ENCODE results near the gene CLEC7A. TPM values are rescaled to one million over a fixed set of nuclear protein-coding genes. Genes with fewer than 3 reads are reported as not detected.

The CLEC7A gene
- total RNA-seq, 1 experiment from 2014 or later, result 0.40 TPM

DNA sequence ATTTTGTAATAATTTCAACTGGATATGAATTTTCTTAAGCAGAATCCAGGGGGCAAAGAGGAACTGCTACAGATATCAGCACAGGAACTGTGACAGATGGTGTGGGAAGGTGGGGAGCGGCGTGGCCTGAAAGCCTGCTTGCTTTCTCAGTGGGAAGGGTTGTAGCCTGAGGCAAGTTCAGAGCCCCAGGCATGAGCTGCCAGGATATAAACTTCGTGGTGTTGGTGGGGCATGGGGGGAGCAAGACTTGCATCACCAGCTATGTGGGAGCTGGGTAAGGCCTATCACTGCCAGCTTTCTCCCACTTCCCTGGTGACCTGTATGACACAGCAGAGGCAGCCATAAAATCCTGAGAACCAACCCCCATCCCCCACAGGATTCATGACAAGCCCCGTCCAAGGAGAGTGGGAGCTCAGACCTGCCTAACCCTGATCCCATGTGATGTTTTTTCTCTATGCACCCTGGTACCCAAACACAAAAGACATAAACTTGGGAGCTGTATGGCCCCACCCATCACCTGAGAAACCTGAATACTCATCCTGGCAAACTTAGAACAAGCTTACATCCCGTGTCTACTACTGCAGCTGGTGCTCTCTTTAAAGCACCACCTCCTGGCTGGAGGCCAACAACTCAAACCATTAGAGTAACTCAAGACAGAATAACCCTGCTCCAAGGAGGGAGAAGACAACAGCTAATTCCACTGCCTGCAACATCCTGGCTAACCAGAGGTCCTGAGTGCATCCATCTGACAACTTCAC is 47.7 kb downstream of the CLEC7A start:
- Histone ChIP-seq H3K9me3 (ENCODE audit: low read length) (no peaks in the 10 kb centered on the region), H3K4me3 (ENCODE audit: low read length) (no peak overlapping the region), H3K4me1 (ENCODE audit: insufficient read depth, low read length) (no peaks in the 10 kb centered on the region), H3K27ac (ENCODE audit: low read length) (no peak overlapping the region), H4K20me1 (ENCODE audit: low read length) (no peaks in the 10 kb centered on the region), H3K27me3 (ENCODE audit: low read length) (no peaks in the 10 kb centered on the region), H3K9ac (ENCODE audit: low read length) (no peak overlapping the region), H2AFZ (ENCODE audit: low read length) (no peak overlapping the region), H3K9me2 (replicated peaks; ENCODE audit: low read length) (no peaks in the 10 kb centered on the region), H3K36me3 (ENCODE audit: low read depth, low read length) (no peaks in the 10 kb centered on the region), H3K4me2 (ENCODE audit: low read length) (no peak overlapping the region), H3F3A (ENCODE audit: low read length, unreplicated experiment) (no peaks in the 10 kb centered on the region), H3K79me2 (ENCODE audit: low read length) (no peaks in the 10 kb centered on the region)
- ChIA-PET CTCF (no interaction called here), POLR2A (ENCODE audit: unreplicated experiment) (no interaction called here)
- no TSS peak for BruUV-seq (replicated peaks)
- TF ChIP-seq, protein P1, sequence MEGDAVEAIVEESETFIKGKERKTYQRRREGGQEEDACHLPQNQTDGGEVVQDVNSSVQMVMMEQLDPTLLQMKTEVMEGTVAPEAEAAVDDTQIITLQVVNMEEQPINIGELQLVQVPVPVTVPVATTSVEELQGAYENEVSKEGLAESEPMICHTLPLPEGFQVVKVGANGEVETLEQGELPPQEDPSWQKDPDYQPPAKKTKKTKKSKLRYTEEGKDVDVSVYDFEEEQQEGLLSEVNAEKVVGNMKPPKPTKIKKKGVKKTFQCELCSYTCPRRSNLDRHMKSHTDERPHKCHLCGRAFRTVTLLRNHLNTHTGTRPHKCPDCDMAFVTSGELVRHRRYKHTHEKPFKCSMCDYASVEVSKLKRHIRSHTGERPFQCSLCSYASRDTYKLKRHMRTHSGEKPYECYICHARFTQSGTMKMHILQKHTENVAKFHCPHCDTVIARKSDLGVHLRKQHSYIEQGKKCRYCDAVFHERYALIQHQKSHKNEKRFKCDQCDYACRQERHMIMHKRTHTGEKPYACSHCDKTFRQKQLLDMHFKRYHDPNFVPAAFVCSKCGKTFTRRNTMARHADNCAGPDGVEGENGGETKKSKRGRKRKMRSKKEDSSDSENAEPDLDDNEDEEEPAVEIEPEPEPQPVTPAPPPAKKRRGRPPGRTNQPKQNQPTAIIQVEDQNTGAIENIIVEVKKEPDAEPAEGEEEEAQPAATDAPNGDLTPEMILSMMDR (conservative IDR thresholded peaks at IDR 0.05; ENCODE audit: low read depth, low read length), result no peak
- TF ChIP-seq EZH2phosphoT487 (IDR thresholded peaks at IDR 0.05; ENCODE audit: borderline replicate concordance, low read length), result no peak
- intact Hi-C loops (cut with micrococcal nuclease), result no loop called here
- ATAC-seq (no peak), DNase-seq (no peak)

DNA sequence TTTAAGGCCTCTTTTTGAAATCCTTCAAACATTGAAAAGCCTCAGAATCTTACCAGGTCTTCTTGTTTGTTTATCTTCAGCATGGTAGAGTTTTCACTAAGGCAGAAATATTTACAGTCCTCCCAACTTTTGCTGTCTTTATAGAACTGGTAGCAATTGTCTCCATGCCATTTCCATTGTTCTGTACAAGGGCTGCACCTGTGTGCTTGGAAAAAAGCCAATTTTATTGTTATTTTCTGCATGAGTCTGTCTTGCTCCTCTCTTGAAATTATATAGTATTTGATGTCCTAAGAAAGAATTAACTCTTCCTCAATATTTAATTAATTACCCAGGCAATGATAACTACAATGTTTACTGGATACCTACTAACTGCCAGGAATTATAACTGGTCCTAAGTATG is 54.5 kb downstream of the CLEC7A start:
- Histone ChIP-seq H2AFZ (ENCODE audit: low read length) (no peak overlapping the region), H4K20me1 (ENCODE audit: low read length) (no peaks in the 10 kb centered on the region), H3K9ac (ENCODE audit: low read length) (no peak overlapping the region), H3F3A (ENCODE audit: low read length, unreplicated experiment) (no peaks in the 10 kb centered on the region), H3K36me3 (ENCODE audit: low read depth, low read length) (no peaks in the 10 kb centered on the region), H3K27me3 (ENCODE audit: low read length) (peaks cover 32% of the 10 kb centered on the region), H3K27ac (ENCODE audit: low read length) (no peak overlapping the region), H3K4me3 (ENCODE audit: low read length) (no peak overlapping the region), H3K79me2 (ENCODE audit: low read length) (no peaks in the 10 kb centered on the region), H3K9me2 (replicated peaks; ENCODE audit: low read length) (no peaks in the 10 kb centered on the region), H3K4me2 (ENCODE audit: low read length) (no peak overlapping the region), H3K9me3 (ENCODE audit: low read length) (no peaks in the 10 kb centered on the region), H3K4me1 (ENCODE audit: insufficient read depth, low read length) (no peaks in the 10 kb centered on the region)
- DNase-seq (no peak), ATAC-seq (no peak)
- ChIA-PET CTCF (no interaction called here), POLR2A (ENCODE audit: unreplicated experiment) (no interaction called here)
- BruUV-seq (replicated peaks), result no TSS peak
- intact Hi-C loops (cut with micrococcal nuclease), result no loop called here
- TF ChIP-seq, protein P1 (conservative IDR thresholded peaks at IDR 0.05; ENCODE audit: low read depth, low read length), result no peak
- no peak for TF ChIP-seq EZH2phosphoT487 (IDR thresholded peaks at IDR 0.05; ENCODE audit: borderline replicate concordance, low read length)
- no peak for TF ChIP-seq EZH2 (IDR thresholded peaks at IDR 0.05; ENCODE audit: low read length, unreplicated experiment)

- no peak for DNase-seq
- CTCF ChIA-PET, result no interaction called here
- H3K36me3 ChIP-seq (ENCODE audit: low read depth, low read length), result no peaks in the 10 kb centered on the region
- no peaks in the 10 kb centered on the region for H3K9me3 ChIP-seq (ENCODE audit: low read length)
- POLR2A ChIA-PET (ENCODE audit: unreplicated experiment), result no interaction called here
- intact Hi-C loops (cut with micrococcal nuclease), result no loop called here
- H3K4me1 ChIP-seq (ENCODE audit: insufficient read depth, low read length), result no peaks in the 10 kb centered on the region
- H3K9ac ChIP-seq (ENCODE audit: low read length), result no peak overlapping the region
- no peak overlapping the region for H3K27ac ChIP-seq (ENCODE audit: low read length)
- H3K27me3 ChIP-seq (ENCODE audit: low read length), result peaks cover 32% of the 10 kb centered on the region
- no peaks in the 10 kb centered on the region for H4K20me1 ChIP-seq (ENCODE audit: low read length)
- no peak overlapping the region for H3K4me2 ChIP-seq (ENCODE audit: low read length)
- H3F3A ChIP-seq (ENCODE audit: low read length, unreplicated experiment), result no peaks in the 10 kb centered on the region
- TF ChIP-seq, protein P1 (conservative IDR thresholded peaks at IDR 0.05; ENCODE audit: low read depth, low read length), result no peak
- TF ChIP-seq EZH2phosphoT487 (IDR thresholded peaks at IDR 0.05; ENCODE audit: borderline replicate concordance, low read length) (no peak), EZH2 (IDR thresholded peaks at IDR 0.05; ENCODE audit: low read length, unreplicated experiment) (no peak)
- no peak overlapping the region for H2AFZ ChIP-seq (ENCODE audit: low read length)
- H3K9me2 ChIP-seq (replicated peaks; ENCODE audit: low read length), result no peaks in the 10 kb centered on the region
- H3K79me2 ChIP-seq (ENCODE audit: low read length), result no peaks in the 10 kb centered on the region
- no peak overlapping the region for H3K4me3 ChIP-seq (ENCODE audit: low read length)
- no peak for ATAC-seq
- BruUV-seq (replicated peaks), result no TSS peak
Measured at GRCh38 chr12:10073261-10073660, 56.7 kb downstream of the CLEC7A start.

Measured in PC-3 (cell line).